ENCODE measurements around the gene DNAH8. TPM values are rescaled to one million over a fixed set of nuclear protein-coding genes. Genes with fewer than 3 reads are reported as not detected.
"Not testable (repeated sequence)": the region's sequence is repeated elsewhere in the genome, so short reads cannot be mapped to it uniquely, and the experiment has no call there.

DNAH8 gene
- total RNA-seq, result 0.03 TPM

DNA sequence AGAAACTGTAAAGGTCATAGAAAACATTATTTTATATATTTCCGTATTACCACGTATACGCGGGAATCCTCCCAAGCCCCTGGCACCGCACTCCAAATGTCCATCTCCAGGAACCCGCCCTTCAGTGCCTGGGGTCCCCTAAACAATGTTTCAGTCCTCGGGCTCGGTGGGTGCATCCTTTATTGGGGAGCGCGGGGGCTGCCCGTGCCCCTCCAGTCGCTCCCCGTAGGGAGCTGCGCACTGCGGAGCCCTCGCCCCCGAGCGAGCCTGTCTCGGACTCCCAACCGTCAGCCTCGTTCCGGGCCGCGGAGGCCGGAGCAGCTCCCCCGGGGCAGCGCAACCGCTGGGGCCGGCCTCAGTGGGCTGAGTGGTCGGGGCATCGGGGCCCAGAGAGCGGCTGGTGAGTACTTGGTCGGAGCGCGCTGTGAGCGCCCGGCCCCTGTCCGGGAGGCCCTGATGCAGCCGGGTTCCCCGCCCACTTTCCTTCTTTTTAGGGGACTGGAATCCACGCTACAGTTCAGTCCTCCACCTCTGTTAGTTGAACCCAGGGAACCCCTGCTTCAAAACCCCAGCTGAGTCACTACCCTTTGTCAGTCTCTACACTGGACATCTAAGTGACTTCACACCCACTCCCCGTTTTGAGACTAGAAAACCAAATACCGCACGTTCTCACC, at the start of gene DNAH8:
DNAH8 (plus strand) TSS at position 296 of the 674 bp plus-strand sequence. CDS start 7,499 bp downstream, outside the sequence.
- DNase-seq (ENCODE audit: low spot score) (no peak), ATAC-seq (peak; percentile 43)

- no peak for DNase-seq (ENCODE audit: low spot score)
- ATAC-seq, result peak; percentile 93
Measured at GRCh38 chr6:38671885-38672467, 43.1 kb upstream of the DNAH8 start.

GRCh38 chr6:38673397-38674165, 41.5 kb upstream of the DNAH8 start:
- DNase-seq (ENCODE audit: low spot score) (no peak), ATAC-seq (peak; percentile 46)

DNA sequence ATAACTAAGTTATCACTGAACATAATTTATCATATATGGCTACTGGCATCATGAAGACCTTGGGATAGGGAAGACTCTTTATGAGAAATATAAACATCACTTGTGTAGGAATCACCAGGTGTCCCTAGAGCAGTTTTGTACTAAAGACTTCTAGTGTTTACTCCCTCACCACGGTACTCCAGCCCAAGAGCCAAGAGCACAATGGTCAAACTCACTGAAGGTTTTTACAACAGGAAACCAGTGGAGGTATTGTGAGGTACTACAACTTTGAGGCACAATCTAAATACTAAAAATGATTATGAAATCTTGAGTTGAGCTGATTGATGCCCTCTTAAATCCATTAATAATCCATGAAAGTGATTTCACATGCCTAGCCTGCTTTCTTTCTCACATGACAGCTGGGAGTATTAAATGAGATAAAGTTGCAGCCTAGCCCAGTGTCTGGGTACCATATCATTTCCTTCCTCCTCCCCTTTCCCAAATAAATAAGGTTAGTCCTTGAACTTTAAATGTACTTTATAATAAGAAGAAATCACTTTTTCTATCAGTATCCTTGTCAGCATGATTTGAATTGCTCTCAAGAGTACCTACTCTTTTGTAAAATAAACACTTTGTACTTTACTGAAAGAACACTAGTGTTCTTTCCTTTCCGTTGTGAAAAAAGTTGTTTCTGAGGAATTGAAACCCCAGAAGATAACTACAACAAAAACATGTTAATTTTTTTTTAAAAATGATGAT, 38.7 kb upstream of the DNAH8 start:
- DNase-seq (ENCODE audit: low spot score) (no peak), ATAC-seq (peak; percentile 15)

GRCh38 chr6:38676974-38677544, 38.1 kb upstream of the DNAH8 start:
- ATAC-seq (no peak), DNase-seq (ENCODE audit: low spot score) (no peak)

DNA sequence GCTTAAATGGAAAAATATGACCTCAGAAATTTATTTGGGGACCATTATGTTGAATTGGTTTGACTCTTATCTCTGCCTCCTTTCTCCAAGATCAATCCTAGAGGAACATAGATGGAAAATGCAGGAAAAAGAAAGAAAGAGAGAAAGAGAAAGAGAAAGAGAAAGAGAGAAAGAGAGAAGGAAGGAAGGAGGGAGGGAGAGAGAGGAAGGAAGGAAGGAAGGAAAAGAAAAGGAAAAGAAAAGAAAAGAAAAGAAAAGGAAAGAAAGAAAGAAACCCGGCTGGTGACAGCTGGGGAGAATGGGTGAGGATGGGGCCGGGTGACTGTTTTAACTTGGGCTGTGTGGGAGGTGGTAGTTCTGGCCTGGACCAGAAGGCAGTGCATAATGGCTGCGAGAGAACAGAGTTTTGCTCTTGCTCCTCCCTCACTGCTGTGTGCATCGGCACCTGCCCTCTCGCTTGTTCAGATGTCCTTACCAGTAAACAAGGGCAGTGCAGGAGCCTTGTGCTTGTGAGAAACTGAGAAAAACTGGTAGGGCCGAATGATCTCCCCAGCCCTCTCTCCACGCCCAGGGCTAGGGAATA, 36.8 kb upstream of the DNAH8 start:
- no peak for DNase-seq (ENCODE audit: low spot score)
- no peak for ATAC-seq

DNA sequence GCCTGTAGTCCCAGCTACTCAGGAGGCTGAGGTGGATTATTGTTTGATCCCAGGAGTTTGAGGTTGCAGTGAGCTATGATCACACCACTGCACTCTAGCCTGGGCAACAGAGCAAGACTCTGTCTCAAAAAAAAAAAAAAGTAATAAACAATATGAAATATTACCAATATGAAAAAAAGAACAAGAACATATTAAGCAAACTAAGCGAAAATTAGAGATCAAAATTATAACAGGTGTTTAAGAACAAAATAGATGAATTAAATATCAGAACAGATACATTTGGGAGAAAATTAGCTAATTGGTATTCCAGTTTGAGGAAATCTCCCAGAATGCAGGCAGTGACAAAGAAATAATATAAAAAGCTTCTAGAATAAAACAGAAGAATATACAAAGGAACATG, 35.4 kb upstream of the DNAH8 start:
- DNase-seq (ENCODE audit: low spot score), result no peak
- no peak for ATAC-seq

DNA sequence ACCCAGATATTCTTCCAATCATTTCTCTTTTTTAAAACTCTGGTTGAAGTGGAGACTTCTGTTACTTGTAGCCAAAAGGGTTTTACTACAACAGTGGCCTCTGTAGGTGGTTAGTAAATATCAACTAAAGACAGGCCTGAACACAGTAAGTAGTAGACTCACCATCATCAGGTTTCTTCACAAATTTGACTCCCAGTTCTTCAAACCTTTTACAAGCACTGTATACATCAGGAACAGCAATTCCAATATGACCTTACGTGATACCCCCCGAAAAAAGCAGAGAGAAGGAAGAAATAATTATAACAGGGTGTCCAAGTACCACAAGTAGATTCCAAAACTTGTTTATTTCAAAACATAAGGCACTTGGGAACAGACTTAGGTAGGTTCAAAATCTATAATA, 33.3 kb upstream of the DNAH8 start:
- ATAC-seq, result no peak

DNA sequence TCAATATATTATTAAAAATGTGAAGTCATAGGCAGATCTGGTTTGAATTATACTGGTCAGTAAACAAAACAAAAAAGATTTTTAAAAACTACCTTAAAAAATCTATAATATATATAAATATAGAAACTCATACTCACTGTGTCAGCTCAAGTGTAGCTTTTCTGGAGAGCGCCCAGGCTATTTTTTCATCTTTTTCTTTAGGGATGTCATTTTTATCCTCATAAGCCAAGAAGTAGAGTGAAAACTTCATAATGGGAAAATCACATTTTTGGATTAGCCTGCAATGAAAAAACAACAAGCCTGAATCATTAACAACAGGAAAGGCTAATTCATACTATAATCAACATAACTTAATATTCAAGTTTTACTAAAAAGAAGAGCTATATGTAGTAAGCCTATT, 30.9 kb upstream of the DNAH8 start:
- ATAC-seq (no peak), DNase-seq (ENCODE audit: low spot score) (no peak)

More for the DNA sequence above, 33.3 kb upstream of the DNAH8 start:
- no peak for DNase-seq (ENCODE audit: low spot score)

DNA sequence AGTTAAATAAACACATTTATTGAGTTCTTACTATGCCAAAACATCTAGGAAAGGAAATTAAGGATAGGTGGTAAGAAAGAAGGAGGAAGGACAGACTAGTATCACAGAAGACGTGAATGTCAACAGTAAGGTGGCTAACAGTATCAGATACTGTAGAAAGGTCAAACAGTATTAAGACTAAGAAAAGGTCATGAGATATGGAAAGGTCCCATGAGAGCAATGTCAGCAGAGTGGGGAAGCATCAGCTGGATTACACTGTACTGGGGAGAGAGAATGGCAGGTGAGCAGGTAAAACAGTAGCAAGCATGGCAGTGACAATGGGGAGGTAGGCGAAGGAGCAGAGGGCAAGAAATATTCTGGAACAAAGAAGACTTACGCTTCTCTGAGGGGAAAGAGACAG, 30.2 kb upstream of the DNAH8 start:
- no peak for ATAC-seq

GRCh38 chr6:38686270-38687042, 28.7 kb upstream of the DNAH8 start:
- DNase-seq (ENCODE audit: low spot score) (no peak), ATAC-seq (peak; percentile 35)

More for the DNA sequence above, 30.2 kb upstream of the DNAH8 start:
- DNase-seq (ENCODE audit: low spot score), result no peak

- ATAC-seq, result peak; percentile 84
- peak; percentile 65 for DNase-seq (ENCODE audit: low spot score)
Measured at GRCh38 chr6:38687043-38687353, 28.1 kb upstream of the DNAH8 start.

GRCh38 chr6:38687549-38687948, 27.6 kb upstream of the DNAH8 start:
- ATAC-seq (no peak), DNase-seq (ENCODE audit: low spot score) (no peak)

DNA sequence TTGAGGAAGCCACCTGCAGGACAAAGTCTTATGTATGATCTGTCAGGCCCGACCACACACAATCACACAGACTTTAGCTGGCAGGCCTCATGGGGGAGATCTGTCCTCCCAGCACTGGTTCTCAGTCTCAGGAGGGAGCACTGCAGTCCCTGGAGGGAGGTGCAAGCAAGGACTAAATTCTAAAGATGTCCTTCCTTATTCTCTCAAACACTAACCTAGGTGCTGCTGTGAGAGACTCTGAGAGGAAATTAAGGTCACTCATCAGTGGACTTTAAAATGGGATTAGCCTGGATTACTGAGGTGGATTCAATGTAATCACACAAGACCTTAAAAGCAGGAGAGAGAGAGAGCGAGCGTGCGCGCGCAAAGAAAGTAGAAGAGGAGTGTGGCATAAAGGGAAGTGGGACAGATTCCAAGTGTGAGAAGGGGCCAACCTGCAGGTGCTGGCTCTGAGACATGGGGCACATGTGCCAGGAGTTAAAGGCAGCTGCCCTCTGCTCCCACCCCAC, 26.5 kb upstream of the DNAH8 start:
- ATAC-seq (peak; percentile 66), DNase-seq (ENCODE audit: low spot score) (peak; percentile 54)

- no peak for ATAC-seq
Measured at GRCh38 chr6:38695227-38695900, 19.7 kb upstream of the DNAH8 start.

GRCh38 chr6:38695933-38696332, 19.2 kb upstream of the DNAH8 start:
- DNase-seq (ENCODE audit: low spot score) (no peak), ATAC-seq (no peak)

More at GRCh38 chr6:38695227-38695900, 19.7 kb upstream of the DNAH8 start:
- DNase-seq (ENCODE audit: low spot score), result no peak

GRCh38 chr6:38696345-38696744, 18.8 kb upstream of the DNAH8 start:
- ATAC-seq (no peak), DNase-seq (ENCODE audit: low spot score) (no peak)

DNA sequence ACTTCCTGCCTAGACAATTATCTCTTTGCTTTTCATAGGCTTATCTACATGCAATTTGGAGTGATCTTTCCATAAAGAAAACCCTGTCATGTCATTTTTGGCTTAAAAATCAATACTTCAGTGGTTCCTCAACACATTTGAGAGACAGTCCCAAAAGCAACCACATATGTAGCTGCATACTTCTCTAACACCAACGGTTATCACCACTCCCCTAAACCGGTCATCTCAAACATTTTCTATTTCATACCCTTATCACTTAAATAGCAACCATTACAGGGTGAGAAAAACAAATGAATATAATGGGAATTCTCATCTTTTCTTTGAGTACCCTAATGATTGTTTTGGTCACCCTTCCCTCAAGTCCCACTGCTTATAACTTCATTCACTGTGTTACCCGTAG, 17.3 kb upstream of the DNAH8 start:
- DNase-seq (ENCODE audit: low spot score) (no peak), ATAC-seq (no peak)

DNA sequence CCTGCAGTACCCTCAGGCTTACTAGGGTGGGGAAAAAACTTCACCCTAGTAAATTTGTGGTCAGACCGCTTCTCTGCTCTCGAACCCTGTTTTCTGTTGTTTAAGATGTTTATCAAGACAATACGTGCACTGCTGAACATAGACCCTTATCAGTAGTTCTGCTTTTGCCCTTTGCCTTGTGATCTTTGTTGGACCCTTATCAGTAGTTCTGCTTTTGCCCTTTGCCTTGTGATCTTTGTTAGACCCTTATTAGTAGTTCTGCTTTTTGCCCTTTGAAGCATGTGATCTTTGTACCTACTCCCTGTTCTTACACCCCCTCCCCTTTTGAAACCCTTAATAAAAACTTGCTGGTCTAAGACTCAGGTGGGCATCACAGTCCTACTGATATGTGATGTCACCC, 15.4 kb upstream of the DNAH8 start:
- not testable (repeated sequence) for DNase-seq (ENCODE audit: low spot score); ATAC-seq

Data from left lobe of liver (tissue), 2 donors.